Breast epithelium (tissue), 3 donors: ENCODE data around the gene DENR.

Source experiments
- CTCF ChIP-seq, 3 donors: fragments of 450-650 bp; IDR thresholded peaks; one replicate each; pipeline ENCODE4 v1.5.1; 2016 to 2017; ENCODE audit warnings: antibody characterized with exemption in 3 of 3, mild to moderate bottlenecking in 3 of 3, moderate library complexity in 3 of 3
- POLR2A ChIP-seq: fragments of 450-650 bp; IDR thresholded peaks from one replicate; pipeline ENCODE4 v1.6.1; 2016; ENCODE audit warnings: antibody characterized with exemption, mild to moderate bottlenecking, moderate library complexity
- POLR2AphosphoS5 ChIP-seq, 3 donors: sonication (generic); formaldehyde crosslinking; IDR thresholded peaks; one replicate each; pipeline ENCODE4 v1.6.1; 2017; ENCODE audit warnings: antibody characterized with exemption in 3 of 3

GRCh38 chr12:122811777-122812176 lies 59.2 kb downstream of the DENR start:
- no peak for TF ChIP-seq CTCF (IDR thresholded peaks at IDR 0.05)
- TF ChIP-seq POLR2A, result no peak
- TF ChIP-seq POLR2AphosphoS5 (IDR thresholded peaks at IDR 0.05), result no peak
